WTC11 (cell line): ENCODE results near the gene RHBG. TPM values are rescaled to one million over a fixed set of nuclear protein-coding genes. Genes with fewer than 3 reads are reported as not detected.

Source experiments
- ATAC-seq: fragments of 200-7000 bp; cut with Tn5 transposase; 2 replicates; pipeline ENCODE4 v1.10.0; 2021; ENCODE audit warnings: mild to moderate bottlenecking, moderate library complexity
- CTCF ChIA-PET: fragments of 300-600 bp; sonication (Branson Sonifier 250); formaldehyde crosslinking; loops from one replicate; lab custom pipeline; 2021; ENCODE audit warnings: antibody characterized with exemption; lab: Charles Lee
- POLR2A ChIA-PET: fragments of 350-600 bp; sonication (Branson Sonifier 250); formaldehyde crosslinking; loops from one replicate; lab custom pipeline; 2021; ENCODE audit warnings: antibody characterized with exemption; lab: Charles Lee
- DNase-seq: peaks from one replicate; pipeline ENCODE4 v3.0.0; 2021; ENCODE audit warnings: low spot score
- H3K27ac Mint-ChIP-seq: 2 replicates; pipeline ENCODE4 v1.8.0; 2021; ENCODE audit warnings: mixed read lengths
- H3K27me3 Mint-ChIP-seq: 2 replicates; pipeline ENCODE4 v1.8.0; 2021; ENCODE audit warnings: low read depth, mild to moderate bottlenecking, moderate library complexity, mixed read lengths
- H3K36me3 Mint-ChIP-seq: 2 replicates; pipeline ENCODE4 v1.8.0; 2021; ENCODE audit warnings: mixed read lengths
- H3K4me1 Mint-ChIP-seq: 2 replicates; pipeline ENCODE4 v1.8.0; 2022; ENCODE audit warnings: mixed read lengths
- H3K4me3 Mint-ChIP-seq: 2 replicates; pipeline ENCODE4 v1.8.0; 2021; ENCODE audit warnings: mild to moderate bottlenecking, moderate library complexity, mixed read lengths
- H3K9me3 Mint-ChIP-seq: 2 replicates; pipeline ENCODE4 v1.8.0; 2021; ENCODE audit warnings: mixed read lengths
- ATF3 ChIP-seq: sonication (generic); formaldehyde crosslinking; conservative IDR thresholded peaks from 2 replicates; pipeline ENCODE4 v1.8.1; 2022; ENCODE audit warnings: mild to moderate bottlenecking, missing genetic modification reagents
- CDX4 ChIP-seq: fragments of 250-450 bp; sonication (Bioruptor Pico); IDR thresholded peaks from 2 replicates; pipeline ENCODE4 v1.9.0; 2021; ENCODE audit warnings: moderate library complexity, mild to moderate bottlenecking, inconsistent platforms, borderline replicate concordance
- E2F1 ChIP-seq: sonication (generic); formaldehyde crosslinking; IDR thresholded peaks from 2 replicates; pipeline ENCODE4 v1.8.0; 2022; ENCODE audit warnings: mild to moderate bottlenecking, missing genetic modification reagents
- ELF4 ChIP-seq: sonication (generic); formaldehyde crosslinking; IDR thresholded peaks from 2 replicates; pipeline ENCODE4 v1.8.1; 2022; ENCODE audit warnings: low read depth, mild to moderate bottlenecking, moderate library complexity, missing genetic modification reagents
- EMX1 ChIP-seq: fragments of 250-450 bp; sonication (Bioruptor Pico); IDR thresholded peaks from 2 replicates; pipeline ENCODE4 v1.8.0; 2021; ENCODE audit warnings: mild to moderate bottlenecking
- HMGXB4 ChIP-seq: sonication (generic); formaldehyde crosslinking; IDR thresholded peaks from 2 replicates; pipeline ENCODE4 v1.8.1; 2023; ENCODE audit warnings: mild to moderate bottlenecking, moderate library complexity, missing genetic modification reagents
- IRF2 ChIP-seq: sonication (generic); formaldehyde crosslinking; IDR thresholded peaks from 2 replicates; pipeline ENCODE4 v1.8.0; 2022; ENCODE audit warnings: low read depth, missing genetic modification reagents, borderline replicate concordance
- KAT7 ChIP-seq: sonication (generic); formaldehyde crosslinking; IDR thresholded peaks from 2 replicates; pipeline ENCODE4 v1.8.1; 2023; ENCODE audit warnings: missing genetic modification reagents, mild to moderate bottlenecking, borderline replicate concordance
- MLX ChIP-seq: sonication (generic); formaldehyde crosslinking; IDR thresholded peaks from 2 replicates; pipeline ENCODE4 v1.8.1; 2023; ENCODE audit warnings: mild to moderate bottlenecking, missing genetic modification reagents, moderate library complexity
- NFATC4 ChIP-seq: fragments of 250-450 bp; sonication (Bioruptor Pico); IDR thresholded peaks from 2 replicates; pipeline ENCODE4 v1.9.0; 2021; ENCODE audit warnings: mild to moderate bottlenecking
- PREB ChIP-seq: sonication (generic); formaldehyde crosslinking; IDR thresholded peaks from 2 replicates; pipeline ENCODE4 v1.8.1; 2022; ENCODE audit warnings: mild to moderate bottlenecking, missing genetic modification reagents, moderate library complexity, borderline replicate concordance
- RELA ChIP-seq: sonication (generic); formaldehyde crosslinking; IDR thresholded peaks from 2 replicates; pipeline ENCODE4 v1.8.1; 2022; ENCODE audit warnings: missing genetic modification reagents, mild to moderate bottlenecking, borderline replicate concordance
- RORB ChIP-seq: fragments of 250-450 bp; sonication (Bioruptor Pico); IDR thresholded peaks from 2 replicates; pipeline ENCODE4 v1.9.0; 2021; ENCODE audit warnings: mild to moderate bottlenecking
- SMAD4 ChIP-seq: sonication (generic); formaldehyde crosslinking; IDR thresholded peaks from 2 replicates; pipeline ENCODE4 v1.8.0; 2022; ENCODE audit warnings: mild to moderate bottlenecking, missing genetic modification reagents
- ZBTB43 ChIP-seq: sonication (generic); formaldehyde crosslinking; IDR thresholded peaks from 2 replicates; pipeline ENCODE4 v1.8.1; 2023; ENCODE audit warnings: mild to moderate bottlenecking, missing genetic modification reagents
- ZNF416 ChIP-seq: fragments of 250-450 bp; sonication (Bioruptor Pico); IDR thresholded peaks from 2 replicates; pipeline ENCODE4 v1.9.0; 2021; ENCODE audit warnings: mild to moderate bottlenecking, inconsistent platforms
- ZNF423 ChIP-seq: fragments of 250-450 bp; sonication (Bioruptor Pico); IDR thresholded peaks from 2 replicates; pipeline ENCODE4 v2.1.2; 2022; ENCODE audit warnings: mild to moderate bottlenecking, moderate library complexity
- ZNF512 ChIP-seq: sonication (generic); formaldehyde crosslinking; IDR thresholded peaks from 2 replicates; pipeline ENCODE4 v1.8.1; 2022; ENCODE audit warnings: missing genetic modification reagents, borderline replicate concordance
- ZNF532 ChIP-seq: fragments of 250-450 bp; sonication (Bioruptor Pico); IDR thresholded peaks from 2 replicates; pipeline ENCODE4 v1.9.0; 2021; ENCODE audit warnings: mild to moderate bottlenecking, borderline replicate concordance
- ZNF671 ChIP-seq: fragments of 250-450 bp; sonication (Bioruptor Pico); IDR thresholded peaks from 2 replicates; pipeline ENCODE4 v1.8.0; 2021; ENCODE audit warnings: mild to moderate bottlenecking
- ZSCAN18 ChIP-seq: fragments of 250-450 bp; sonication (Bioruptor Pico); IDR thresholded peaks from 2 replicates; pipeline ENCODE4 v2.1.2; 2022; ENCODE audit warnings: mild to moderate bottlenecking, moderate library complexity
- total RNA-seq: library from RNA; stranded (reverse); gene quantifications from 3 replicates; pipeline ENCODE4 v1.2.3, GENCODE V29; 2021

Gene RHBG
- total RNA-seq, 1 experiment from 2014 or later: 1.9 TPM

- TF ChIP-seq ZNF532 (CRISPR knock-in tag): no peak
- TF ChIP-seq CDX4 (CRISPR knock-in tag): no peak
- no peak for TF ChIP-seq ZNF671
- no peak for TF ChIP-seq ATF3 (CRISPR knock-in tag)
- TF ChIP-seq ZBTB43 (CRISPR knock-in tag): no peak
Observed at GRCh38 chr1:156359973-156360372, 9.0 kb upstream of the RHBG start (continued).

- TF ChIP-seq RORB (CRISPR knock-in tag) (no peak), EMX1 (CRISPR knock-in tag) (no peak), ZNF423 (CRISPR knock-in tag) (no peak), ZNF671 (no peak), MLX (CRISPR knock-in tag) (no peak), NFATC4 (CRISPR knock-in tag) (no peak), IRF2 (CRISPR knock-in tag) (no peak), KAT7 (CRISPR knock-in tag) (no peak), E2F1 (CRISPR knock-in tag) (no peak), SMAD4 (CRISPR knock-in tag) (no peak), ZNF512 (no peak), ZSCAN18 (CRISPR knock-in tag) (no peak), ELF4 (no peak), ATF3 (CRISPR knock-in tag) (no peak), HMGXB4 (CRISPR knock-in tag) (no peak), PREB (CRISPR knock-in tag) (no peak), ZNF416 (CRISPR knock-in tag) (no peak), RELA (CRISPR knock-in tag) (no peak)
- TF ChIP-seq, all 79 proteins: peak for 0
- H3K9me3 Mint-ChIP-seq: no peaks in the 10 kb centered on the region
- H3K27ac Mint-ChIP-seq: no peak overlapping the region
- peaks cover 14% of the 10 kb centered on the region for H3K27me3 Mint-ChIP-seq
- ChIA-PET CTCF (interaction anchor here (0.8 to 5.9 kb wide), 7 partner anchors 12 to 135 kb away, joined by 3 to 34 read pairs (median 6); no protein-coding TSS in a partner anchor), POLR2A (no interaction called here)
- H3K4me3 Mint-ChIP-seq: no peak overlapping the region
- H3K36me3 Mint-ChIP-seq: no peaks in the 10 kb centered on the region
- ATAC-seq (no peak), DNase-seq (no peak)
- H3K4me1 Mint-ChIP-seq: peaks cover 12% of the 10 kb centered on the region
Observed at GRCh38 chr1:156360534-156360933, 8.5 kb upstream of the RHBG start.
